Fibroblast of the conjunctiva (primary cell): ENCODE measurements around the gene TLN1.

Source experiments
- DNase-seq: peaks from one replicate; pipeline ENCODE4 v3.0.0-alpha.2; 2010; ENCODE audit warnings: low read depth

TLN1 gene

GRCh38 chr9:35684921-35685320, 47.1 kb downstream of the TLN1 start:
- DNase-seq, result no peak

GRCh38 chr9:35683323-35683722, 48.7 kb downstream of the TLN1 start:
- no peak for DNase-seq

- no peak for DNase-seq
Measured at GRCh38 chr9:35682520-35683315, 49.3 kb downstream of the TLN1 start.

- DNase-seq, result no peak
Measured at GRCh38 chr9:35682051-35682450, 49.9 kb downstream of the TLN1 start.

- no peak for DNase-seq
Measured at GRCh38 chr9:35681341-35682002, 50.5 kb downstream of the TLN1 start.

GRCh38 chr9:35680331-35681105, 51.5 kb downstream of the TLN1 start:
- DNase-seq, result no peak

GRCh38 chr9:35679766-35680330, 52.1 kb downstream of the TLN1 start:
- no peak for DNase-seq

GRCh38 chr9:35679091-35679490, 52.9 kb downstream of the TLN1 start:
- no peak for DNase-seq

- DNase-seq, result no peak
Measured at GRCh38 chr9:35675732-35676392, 56.1 kb downstream of the TLN1 start.

GRCh38 chr9:35675204-35675603, 56.8 kb downstream of the TLN1 start:
- no peak for DNase-seq

- no peak for DNase-seq
Measured at GRCh38 chr9:35674025-35674361, 58.0 kb downstream of the TLN1 start.

GRCh38 chr9:35673132-35674024, 58.6 kb downstream of the TLN1 start, which contains the start of gene CA9:
Gene CA9, plus strand, starts transcription at chr9:35673928. Its CDS starts 32 bp downstream, at chr9:35673960.
- DNase-seq, result no peak

GRCh38 chr9:35669331-35670145, 62.5 kb downstream of the TLN1 start:
- no peak for DNase-seq

- DNase-seq, result no peak
Measured at GRCh38 chr9:35667939-35668338, 64.1 kb downstream of the TLN1 start.

- DNase-seq, result no peak
Measured at GRCh38 chr9:35666549-35666948, 65.4 kb downstream of the TLN1 start.

GRCh38 chr9:35666045-35666444, 66.0 kb downstream of the TLN1 start:
- no peak for DNase-seq

- DNase-seq, result no peak
Measured at GRCh38 chr9:35665471-35665818, 66.5 kb downstream of the TLN1 start.

- DNase-seq, result no peak
Measured at GRCh38 chr9:35664531-35665470, 67.2 kb downstream of the TLN1 start, which contains the start of gene ARHGEF39. Gene ARHGEF39, minus strand, starts transcription at chr9:35665195. Its CDS starts 26 bp downstream, at chr9:35665169.

GRCh38 chr9:35662437-35662836, 69.6 kb downstream of the TLN1 start:
- DNase-seq, result no peak
